GM19043 (cell line): ENCODE measurements around the gene FKBP5.
A peak's percentile ranks its signal among the peaks of the same experiment; 100 is the strongest.
"Not testable (repeated sequence)": the region's sequence is repeated elsewhere in the genome, so short reads cannot be mapped to it uniquely, and the experiment has no call there.

Source experiments
- ATAC-seq: cut with Tn5 transposase; IDR thresholded peaks from one replicate; pipeline ENCODE4 v1.9.1; 2021; ENCODE audit warnings: low read depth; ENCODE audit not compliant: unreplicated experiment

FKBP5 gene

DNA sequence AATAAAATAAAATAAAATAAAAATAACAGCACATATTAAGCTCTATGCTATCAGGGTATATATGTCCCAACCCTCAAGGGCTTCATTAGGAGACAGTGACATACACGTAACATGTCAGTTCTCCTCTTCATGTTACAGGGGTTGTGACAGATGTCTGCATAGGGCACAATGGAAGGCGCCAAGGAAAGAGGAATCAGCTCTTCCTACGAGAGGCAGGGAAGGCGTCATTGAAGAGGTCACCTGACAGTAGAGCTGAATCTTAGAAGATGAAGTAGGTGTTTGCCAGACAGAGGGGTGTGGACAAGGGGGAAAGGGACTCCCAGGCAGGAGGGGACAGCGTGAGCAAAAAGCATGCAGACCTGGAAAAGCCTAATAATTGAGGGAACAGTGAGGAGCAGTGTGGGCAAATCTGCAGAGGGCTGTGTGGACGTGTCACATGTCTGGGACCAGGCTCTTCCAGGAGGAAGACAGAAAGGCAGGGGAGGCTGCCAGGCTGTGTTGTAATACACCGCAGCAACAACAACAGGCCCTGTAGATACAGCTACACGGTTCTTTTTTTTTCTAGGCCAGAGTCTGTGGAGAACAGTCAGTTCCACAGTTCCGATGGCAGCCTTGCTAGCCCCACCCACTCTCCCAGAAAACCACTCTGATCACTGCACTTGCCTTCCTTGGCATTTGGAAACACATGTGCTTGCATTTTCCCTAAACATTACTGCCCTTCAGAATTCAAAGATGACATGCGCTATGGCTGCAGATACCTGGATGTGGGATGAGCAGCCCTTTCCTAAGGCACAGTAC is 2.5 kb upstream of the FKBP5 start:
- no peak for ATAC-seq

DNA sequence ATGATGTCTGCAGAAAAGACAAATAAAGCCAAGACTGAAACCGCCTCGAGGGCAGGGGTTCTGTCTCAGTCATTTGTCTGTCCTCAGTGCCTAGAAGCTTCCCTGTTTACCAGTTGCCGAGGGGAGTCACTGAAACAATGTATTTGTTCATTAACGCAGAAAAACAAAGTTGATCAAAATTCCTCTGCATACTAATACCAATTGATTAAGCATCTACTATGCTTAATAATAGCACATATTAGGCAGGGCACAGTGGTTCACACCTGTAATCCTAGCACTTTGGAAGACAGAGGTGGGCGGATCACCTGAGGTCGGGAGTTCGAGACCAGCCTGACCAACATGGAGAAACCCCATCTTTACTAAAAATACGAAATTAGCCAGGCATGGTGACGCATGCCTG is 1.8 kb upstream of the FKBP5 start:
- ATAC-seq = no peak

DNA sequence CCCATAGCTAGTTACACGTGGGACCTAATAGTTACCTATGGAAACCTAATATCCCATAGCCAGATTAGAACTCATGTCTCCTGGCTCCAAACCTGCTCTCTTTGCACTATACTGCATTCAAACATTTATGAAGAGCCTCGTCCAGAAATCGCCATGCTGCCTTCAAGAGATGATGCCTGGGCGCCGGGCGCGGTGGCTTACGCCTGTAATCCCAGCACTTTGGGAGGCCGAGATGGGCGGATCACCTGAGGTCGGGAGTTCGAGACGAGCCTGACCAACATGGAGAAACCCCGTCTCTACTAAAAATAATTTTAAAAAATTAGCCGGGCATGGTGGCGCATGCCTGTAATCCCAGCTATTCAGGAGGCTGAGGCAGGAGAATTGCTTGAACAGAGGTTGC is 1.3 kb upstream of the FKBP5 start:
- not testable (repeated sequence) for ATAC-seq

DNA sequence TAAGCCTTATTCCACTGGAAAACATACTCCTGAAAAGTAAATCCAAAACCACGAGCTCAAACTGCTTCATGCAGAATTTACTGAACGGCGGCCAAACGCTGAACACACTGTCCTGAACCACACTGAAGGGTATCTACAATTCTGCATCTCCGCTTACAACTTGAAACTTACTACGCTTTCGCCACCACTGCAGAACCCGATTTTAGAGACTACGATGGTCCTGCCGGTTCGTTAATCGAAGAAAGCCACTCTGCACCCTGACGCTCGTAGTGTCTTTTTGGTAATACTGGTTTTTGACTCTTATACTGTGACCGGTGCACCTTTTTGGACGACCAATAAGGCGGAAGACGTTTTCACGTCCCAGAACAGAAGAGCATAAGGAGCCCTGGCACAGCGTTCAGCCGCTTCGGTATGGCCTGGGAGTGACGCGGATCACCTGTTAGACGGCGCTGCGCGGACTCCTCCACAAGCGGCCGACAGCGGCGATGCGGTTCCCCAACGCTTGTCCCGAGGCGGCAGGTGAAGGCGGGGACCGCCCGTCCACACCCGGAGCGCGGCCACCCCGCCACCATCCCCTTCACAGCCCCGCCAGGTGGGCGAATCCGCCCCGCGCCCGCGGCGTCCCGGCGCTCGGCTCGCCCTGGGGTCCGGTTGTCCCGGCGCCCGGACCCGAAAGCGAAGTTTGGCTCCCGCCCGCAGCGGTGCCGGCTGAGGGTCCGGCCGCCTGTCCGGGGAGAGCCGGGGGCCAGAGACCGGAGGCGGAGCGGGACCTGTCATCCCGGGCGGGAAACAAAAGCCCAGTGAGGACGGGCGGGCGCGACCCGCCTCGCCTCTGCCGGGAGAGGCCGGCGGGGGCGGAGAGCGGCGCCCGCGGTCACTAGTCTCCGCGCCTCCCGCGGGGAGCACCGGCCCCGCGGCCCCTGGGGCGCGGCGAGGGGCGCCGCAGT is 784 bp downstream of the FKBP5 start:
- peak; percentile 18 for ATAC-seq

DNA sequence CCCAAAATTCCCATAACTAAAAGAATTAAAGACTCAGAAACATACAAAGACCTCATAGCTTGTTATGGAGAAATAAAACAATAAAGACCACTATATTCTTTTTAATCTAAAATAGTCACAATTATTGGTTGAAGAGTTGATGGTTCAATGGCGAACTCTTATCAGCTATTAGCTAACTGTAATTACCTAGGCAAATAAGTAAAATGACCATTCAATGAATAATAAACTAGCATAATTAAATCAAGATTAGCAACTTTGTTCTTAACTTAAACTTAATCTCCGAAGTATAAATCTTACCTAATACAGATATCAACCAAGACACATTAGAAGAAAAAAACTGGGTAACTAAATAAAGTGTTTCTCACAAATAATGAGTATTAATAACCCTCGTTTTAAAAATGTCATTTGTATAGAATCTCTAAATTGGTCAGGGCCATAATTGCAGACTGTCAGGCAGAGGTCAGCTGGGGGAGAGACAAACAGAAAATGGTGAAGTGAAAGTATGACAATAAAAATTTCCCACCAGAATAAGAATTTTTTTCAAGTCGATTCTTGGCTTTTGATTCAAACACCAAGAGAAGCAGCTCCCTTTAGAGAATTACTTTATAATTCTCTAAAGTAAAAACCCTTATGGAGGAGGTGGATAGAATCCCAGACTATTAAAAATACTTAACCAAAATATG is 1.7 kb downstream of the FKBP5 start:
- no peak for ATAC-seq

DNA sequence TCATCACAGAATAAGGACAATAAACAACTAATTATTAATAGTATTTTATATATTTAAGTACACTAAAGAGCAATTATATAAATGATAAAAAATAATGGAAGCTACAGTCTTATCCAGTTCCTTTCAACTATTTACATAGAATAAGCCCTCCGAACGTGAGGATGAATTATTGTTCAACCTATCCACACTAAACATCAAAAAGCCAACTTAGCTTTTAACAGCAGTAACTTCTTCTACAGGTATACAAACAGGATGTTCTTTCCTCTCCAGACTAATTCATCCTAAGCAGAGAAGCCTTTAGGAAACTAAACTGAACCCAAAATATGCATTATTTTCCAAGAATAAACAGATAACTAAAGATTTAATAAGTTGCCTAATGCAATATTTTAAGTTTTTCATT is 2.3 kb downstream of the FKBP5 start:
- ATAC-seq = no peak

DNA sequence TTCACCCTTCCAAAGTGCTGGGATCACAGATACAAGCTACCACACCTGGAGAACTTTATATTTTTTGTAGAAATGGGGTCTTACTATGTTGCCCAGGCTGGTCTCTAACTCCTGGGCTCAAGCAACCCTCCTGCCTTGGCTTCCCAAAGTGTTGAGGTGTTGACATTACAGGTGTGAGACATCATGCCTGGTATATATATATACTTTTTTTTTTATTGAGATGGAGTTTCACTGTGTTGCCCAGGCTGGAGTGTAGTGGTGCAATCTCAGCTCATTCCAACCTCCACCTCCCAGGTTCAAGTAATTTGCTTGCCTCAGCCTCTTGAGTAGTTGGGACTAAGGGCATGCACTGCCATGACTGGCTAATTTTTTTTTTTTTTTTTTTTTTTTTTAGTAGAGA is 5.4 kb downstream of the FKBP5 start:
- ATAC-seq = no peak

DNA sequence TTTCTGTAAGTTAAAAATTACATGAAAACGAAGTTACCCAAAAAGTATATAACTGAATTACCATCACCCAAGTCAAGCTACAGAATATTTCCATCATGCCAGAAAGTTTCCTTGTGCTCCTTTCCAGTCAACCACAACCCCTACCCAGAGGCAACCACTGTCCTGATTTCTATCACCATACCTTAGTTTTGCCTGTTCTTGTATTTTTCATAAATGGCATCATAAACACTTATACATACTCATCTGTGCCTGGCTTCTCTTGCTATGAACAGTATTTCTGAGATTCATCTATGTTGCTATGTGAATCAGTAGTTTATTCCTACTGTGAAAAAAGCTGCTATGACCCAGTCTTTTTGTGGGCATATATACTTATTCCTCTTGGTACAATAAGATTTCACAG is 7.4 kb downstream of the FKBP5 start:
- ATAC-seq = no peak

DNA sequence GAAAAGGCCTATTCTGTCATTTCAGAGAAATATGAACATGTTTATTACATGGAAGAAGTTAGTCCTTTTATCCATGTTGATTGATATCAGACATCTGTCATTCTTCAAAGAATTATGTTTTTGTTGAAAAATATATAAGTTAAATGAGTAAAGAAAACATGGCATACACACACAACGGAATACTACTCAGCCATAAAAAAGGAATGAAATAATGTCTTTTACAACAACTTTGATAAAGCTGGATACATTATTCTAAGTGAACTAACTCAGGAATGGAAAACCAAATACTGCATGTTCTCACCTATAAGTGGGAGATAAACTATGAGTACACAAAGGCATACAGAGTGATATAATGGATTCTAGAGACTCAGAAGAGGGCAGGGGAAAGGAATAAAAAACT is 9.3 kb downstream of the FKBP5 start:
- ATAC-seq = no peak

DNA sequence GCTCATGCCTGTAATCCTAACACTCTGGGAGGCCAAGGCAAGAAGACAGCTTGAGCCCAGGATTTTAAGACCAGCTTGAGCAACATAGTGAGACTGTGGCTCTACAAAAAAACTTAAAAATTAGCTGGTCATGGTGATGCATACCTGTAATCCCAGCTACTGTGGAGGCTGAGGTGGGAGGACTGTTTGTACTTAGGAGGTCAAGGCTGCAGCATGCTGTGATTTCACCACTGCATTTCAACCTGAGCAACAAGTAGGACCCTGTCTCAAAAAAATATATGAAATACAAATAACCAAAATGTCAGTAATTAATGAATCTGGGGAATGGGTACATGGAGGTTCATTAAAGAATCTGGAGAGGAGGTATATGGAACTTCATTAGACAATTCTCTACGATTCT is 9.9 kb downstream of the FKBP5 start:
- ATAC-seq = no peak

DNA sequence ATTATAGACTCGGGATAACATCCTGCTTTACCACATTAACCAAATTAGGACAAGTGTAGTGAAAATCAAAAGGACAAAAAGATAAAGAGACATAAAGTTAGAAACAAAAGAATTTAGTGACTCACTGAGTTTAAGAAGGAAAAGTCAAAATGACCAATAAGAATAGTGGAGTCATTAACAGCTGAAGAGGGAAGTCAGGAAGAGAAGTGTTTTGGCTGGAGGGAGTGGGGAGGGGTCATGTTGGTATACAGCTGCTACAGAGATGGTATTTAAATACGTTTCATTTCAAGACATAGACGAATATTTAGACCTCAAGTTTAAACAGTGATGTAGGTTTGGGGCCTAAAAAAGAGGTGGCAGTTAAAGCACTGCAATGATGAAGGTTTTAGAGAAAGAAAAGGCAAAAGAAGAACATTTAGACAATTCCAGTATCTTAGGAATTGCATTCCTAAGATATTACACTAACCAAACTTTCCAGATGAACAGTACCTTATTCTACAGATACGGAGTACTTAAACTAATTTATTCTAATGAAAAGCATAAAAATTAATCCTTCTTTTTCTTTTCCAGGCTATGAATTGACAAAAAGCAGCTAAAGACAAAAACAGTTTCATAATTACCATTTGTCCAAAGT is 10.6 kb downstream of the FKBP5 start:
- ATAC-seq = no peak

DNA sequence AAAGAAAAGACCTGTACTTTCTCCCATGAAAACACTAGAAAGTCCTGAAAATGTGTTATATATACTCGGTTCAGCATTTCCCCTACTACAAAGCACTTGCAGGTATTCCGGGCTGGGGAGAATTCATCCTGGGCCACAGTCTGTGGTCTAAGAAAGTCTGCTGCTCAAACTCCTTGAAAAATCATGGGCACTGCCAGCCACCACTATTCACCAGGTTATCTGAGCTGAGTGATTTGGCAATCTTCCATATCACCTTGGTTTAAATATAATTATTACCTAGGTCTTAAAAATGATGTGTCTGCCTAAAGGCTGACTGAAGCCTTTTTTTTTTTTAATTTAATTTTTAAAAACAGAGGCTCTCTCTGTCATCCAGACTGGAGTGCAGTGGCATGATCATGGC is 11.3 kb downstream of the FKBP5 start:
- ATAC-seq = no peak

DNA sequence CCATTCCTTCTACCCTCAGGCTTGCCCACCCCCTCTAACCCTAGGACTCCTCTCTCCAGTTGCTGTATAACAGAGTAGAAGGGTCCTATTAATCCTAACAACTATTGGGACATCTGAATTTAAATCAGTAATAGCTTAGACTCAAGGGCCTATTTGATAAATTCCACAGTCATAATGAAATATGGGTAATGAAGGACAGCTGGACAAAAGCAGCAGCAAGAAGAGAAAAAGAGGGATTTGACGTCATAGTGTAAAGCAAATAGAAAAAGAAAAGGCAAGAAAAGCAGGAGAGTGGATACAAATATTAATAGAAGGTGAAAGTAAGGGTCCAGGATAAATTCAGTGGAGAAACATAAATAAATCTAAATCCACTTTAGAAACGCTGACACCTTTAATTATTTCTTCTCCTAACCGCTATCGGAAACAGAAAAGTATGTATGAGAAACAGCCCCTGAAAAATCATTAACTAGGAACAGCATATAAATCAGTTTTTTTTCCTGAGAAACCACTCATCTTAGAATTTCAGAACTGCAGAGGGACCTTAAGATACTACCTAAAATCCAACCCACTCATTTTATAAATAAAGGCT is 12.8 kb downstream of the FKBP5 start:
- ATAC-seq = no peak

DNA sequence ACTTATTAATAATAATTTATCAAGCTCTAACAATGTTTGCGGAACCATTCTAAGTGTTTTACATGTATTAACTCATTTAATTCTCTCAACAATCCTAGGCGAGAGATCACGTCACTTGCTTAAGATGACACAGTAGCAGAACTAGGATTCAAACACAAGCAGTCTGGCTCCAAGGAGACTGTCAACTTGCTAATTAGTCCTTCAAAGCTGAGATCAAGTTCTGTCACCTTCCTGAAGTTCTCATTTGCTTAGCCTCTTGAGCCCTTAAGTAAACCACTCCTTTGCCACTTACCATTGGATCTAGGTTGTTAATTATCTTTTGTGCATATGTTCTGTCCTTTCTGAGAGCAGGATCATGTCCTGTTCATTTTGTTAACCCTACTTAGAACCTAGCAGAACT is 14.1 kb downstream of the FKBP5 start:
- no peak for ATAC-seq

DNA sequence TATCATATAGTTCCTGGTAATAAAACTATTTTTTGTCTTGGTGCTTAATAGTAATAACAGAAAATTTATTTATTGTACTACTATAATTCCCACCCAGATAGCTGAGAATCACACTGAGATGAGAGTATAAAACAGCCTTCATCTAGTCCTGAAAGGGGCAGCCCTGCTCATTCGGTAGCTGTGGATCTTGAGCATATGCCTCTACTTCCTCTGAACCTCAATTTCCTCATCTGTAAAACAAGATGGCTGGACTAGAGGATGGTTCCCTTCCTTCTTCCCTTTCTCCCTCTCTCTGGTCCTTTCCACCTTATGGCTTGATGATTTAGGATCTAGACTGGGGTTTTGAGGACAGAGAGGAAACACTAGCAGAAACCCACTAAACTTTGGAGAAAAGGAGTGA is 15.0 kb downstream of the FKBP5 start:
- no peak for ATAC-seq

DNA sequence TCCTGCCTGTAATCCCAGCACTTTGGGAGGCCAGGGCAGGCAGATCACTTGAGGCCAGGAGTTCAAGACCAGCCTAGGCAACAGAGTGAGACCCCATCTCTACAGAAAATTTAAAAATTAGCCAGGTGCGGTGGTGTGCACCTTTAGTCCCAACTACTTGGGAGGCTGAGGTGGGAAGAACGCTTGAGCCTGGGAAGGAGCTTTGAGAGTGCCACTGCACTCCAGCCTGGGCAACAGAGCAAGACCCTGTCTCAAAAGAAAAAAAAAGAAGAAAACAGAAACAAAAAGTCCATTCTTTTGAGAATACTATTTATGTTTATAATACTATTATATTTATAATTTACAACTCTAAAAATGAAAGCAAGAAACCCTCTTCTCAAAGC is 15.4 kb downstream of the FKBP5 start:
- ATAC-seq = not testable (repeated sequence)

DNA sequence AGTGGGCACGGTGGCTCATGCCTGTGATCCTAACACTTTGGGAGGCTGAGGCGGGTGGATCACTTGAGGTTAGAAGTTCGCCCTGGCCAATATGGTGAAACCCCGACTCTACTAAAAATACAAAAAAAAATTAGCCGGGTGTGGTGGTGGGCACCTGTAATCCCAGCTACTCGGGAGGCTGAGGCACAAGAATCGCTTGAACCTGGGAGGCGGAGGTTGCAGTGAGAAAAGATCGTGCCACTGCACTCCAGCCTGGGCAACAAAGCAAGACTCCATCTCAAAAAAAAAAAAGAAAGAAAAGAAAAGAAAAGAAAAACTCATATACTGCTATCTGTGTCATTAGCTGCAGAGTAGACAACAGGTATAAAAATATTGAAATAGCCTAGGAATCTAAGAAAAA is 18.3 kb downstream of the FKBP5 start:
- ATAC-seq = not testable (repeated sequence)

DNA sequence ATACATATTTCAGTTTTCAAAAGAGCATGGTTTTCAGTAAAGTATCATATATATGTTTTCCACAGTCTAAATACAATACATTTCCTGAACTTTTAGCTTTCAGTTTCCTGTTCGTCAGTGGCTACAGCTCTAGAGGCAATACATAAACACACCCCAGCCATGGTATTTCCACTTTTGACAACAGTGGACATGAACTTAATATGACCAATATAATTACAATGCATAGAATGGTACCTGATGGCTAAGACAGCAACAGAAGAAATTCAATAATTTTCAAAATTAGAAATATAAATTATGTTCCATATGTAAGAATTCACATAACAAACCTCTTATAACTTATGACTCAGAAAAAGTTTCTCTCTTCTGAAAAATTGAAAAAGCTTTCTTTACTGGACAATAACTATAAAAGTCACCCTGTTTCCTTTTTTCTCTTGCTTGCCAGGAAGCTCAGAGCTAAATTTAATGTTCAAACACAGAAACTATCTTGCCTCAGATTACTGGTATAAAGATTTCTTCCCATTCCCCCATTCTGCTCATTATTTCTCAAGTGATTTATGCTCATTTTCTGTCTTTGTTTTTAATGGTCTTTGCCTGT is 19.2 kb downstream of the FKBP5 start:
- no peak for ATAC-seq

DNA sequence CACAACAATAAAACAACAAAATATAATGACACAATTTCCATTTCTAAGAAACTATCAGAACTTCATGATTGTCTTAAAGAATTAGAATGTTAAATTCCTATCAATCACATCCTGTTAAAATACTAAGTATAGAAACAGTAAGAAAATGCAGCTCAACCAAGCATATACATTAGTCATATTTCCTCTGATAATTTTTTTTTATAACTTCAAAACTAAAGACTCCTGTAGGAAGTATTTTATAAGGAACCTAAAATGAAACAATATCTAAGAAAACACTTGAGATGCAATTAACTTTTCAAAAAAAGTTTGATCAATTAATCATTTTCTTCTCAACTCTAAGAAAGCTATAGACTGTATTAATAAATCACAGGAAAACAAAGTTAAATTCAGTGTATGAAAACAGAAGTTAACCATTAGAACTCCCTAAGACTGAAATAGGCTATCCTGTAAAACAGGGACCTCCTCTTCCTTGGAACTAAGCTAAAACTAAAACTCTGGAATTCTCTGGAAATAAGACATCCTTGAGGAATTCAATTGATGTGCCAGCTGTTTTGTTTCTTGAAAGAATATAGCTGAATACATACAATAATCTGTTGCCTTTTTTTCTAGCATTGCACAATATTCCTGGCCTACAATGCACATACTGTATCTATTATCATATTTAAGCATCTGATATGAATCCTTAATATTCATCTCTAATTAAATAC is 19.8 kb downstream of the FKBP5 start:
- no peak for ATAC-seq
